Measurements from ENCODE around the gene TP73. TPM values are rescaled to one million over a fixed set of nuclear protein-coding genes. Genes with fewer than 3 reads are reported as not detected.

Gene TP73
- total RNA-seq, 1 donor from 2014 or later: 2.2 TPM

- DNase-seq (ENCODE audit: low spot score, unreplicated experiment): no peak
- TF ChIP-seq CTCF (IDR thresholded peaks at IDR 0.05; ENCODE audit: unreplicated experiment): no peak
- Mint-ChIP-seq H3K4me1 (ENCODE audit: low read depth) (no peaks in the 10 kb centered on the region), H3K27me3 (no peaks in the 10 kb centered on the region), H3K4me3 (ENCODE audit: low read depth) (no peak overlapping the region), H3K27ac (no peak overlapping the region), H3K9me3 (ENCODE audit: low read depth) (no peaks in the 10 kb centered on the region), H3K36me3 (ENCODE audit: insufficient read depth) (peaks cover 9% of the 10 kb centered on the region)
Observed at GRCh38 chr1:3639397-3639911, 12.9 kb upstream of the TP73 start.

- Mint-ChIP-seq H3K4me3 (ENCODE audit: low read depth) (no peak overlapping the region), H3K9me3 (ENCODE audit: low read depth) (no peaks in the 10 kb centered on the region), H3K4me1 (ENCODE audit: low read depth) (no peaks in the 10 kb centered on the region), H3K27me3 (no peaks in the 10 kb centered on the region), H3K27ac (no peak overlapping the region), H3K36me3 (ENCODE audit: insufficient read depth) (peaks cover 8% of the 10 kb centered on the region)
- no peak for TF ChIP-seq CTCF (IDR thresholded peaks at IDR 0.05; ENCODE audit: unreplicated experiment)
- no peak for DNase-seq (ENCODE audit: low spot score, unreplicated experiment)
Observed at GRCh38 chr1:3640121-3640837, 12.0 kb upstream of the TP73 start.

GRCh38 chr1:3641046-3641760 lies 11.1 kb upstream of the TP73 start:
- no peak for TF ChIP-seq CTCF (IDR thresholded peaks at IDR 0.05; ENCODE audit: unreplicated experiment)
- Mint-ChIP-seq H3K27me3 (no peaks in the 10 kb centered on the region), H3K4me1 (ENCODE audit: low read depth) (no peaks in the 10 kb centered on the region), H3K36me3 (ENCODE audit: insufficient read depth) (peaks cover 11% of the 10 kb centered on the region), H3K27ac (no peak overlapping the region), H3K4me3 (ENCODE audit: low read depth) (no peak overlapping the region), H3K9me3 (ENCODE audit: low read depth) (no peaks in the 10 kb centered on the region)
- no peak for DNase-seq (ENCODE audit: low spot score, unreplicated experiment)

GRCh38 chr1:3641816-3642215 lies 10.5 kb upstream of the TP73 start:
- TF ChIP-seq CTCF (IDR thresholded peaks at IDR 0.05; ENCODE audit: unreplicated experiment): no peak
- Mint-ChIP-seq H3K4me3 (ENCODE audit: low read depth) (no peak overlapping the region), H3K9me3 (ENCODE audit: low read depth) (no peaks in the 10 kb centered on the region), H3K27ac (no peak overlapping the region), H3K27me3 (no peaks in the 10 kb centered on the region), H3K4me1 (ENCODE audit: low read depth) (no peaks in the 10 kb centered on the region), H3K36me3 (ENCODE audit: insufficient read depth) (peaks cover 10% of the 10 kb centered on the region)
- no peak for DNase-seq (ENCODE audit: low spot score, unreplicated experiment)

GRCh38 chr1:3642919-3643675 lies 9.2 kb upstream of the TP73 start:
- Mint-ChIP-seq H3K27ac (no peak overlapping the region), H3K4me1 (ENCODE audit: low read depth) (no peaks in the 10 kb centered on the region), H3K36me3 (ENCODE audit: insufficient read depth) (peaks cover 11% of the 10 kb centered on the region), H3K4me3 (ENCODE audit: low read depth) (no peak overlapping the region), H3K27me3 (no peaks in the 10 kb centered on the region), H3K9me3 (ENCODE audit: low read depth) (no peaks in the 10 kb centered on the region)
- no peak for TF ChIP-seq CTCF (IDR thresholded peaks at IDR 0.05; ENCODE audit: unreplicated experiment)
- no peak for DNase-seq (ENCODE audit: low spot score, unreplicated experiment)
